GM12874 (cell line): Measurements from ENCODE around the gene POLL.

Source experiments
- TF ChIP-seq, protein P1 (sequence below): IDR thresholded peaks from 2 replicates; pipeline ENCODE4 v1.5.1; 2011; ENCODE audit warnings: low read depth, mild to moderate bottlenecking, control low read depth, low read length, moderate library complexity; ENCODE audit not compliant: insufficient read depth

Gene POLL

DNA sequence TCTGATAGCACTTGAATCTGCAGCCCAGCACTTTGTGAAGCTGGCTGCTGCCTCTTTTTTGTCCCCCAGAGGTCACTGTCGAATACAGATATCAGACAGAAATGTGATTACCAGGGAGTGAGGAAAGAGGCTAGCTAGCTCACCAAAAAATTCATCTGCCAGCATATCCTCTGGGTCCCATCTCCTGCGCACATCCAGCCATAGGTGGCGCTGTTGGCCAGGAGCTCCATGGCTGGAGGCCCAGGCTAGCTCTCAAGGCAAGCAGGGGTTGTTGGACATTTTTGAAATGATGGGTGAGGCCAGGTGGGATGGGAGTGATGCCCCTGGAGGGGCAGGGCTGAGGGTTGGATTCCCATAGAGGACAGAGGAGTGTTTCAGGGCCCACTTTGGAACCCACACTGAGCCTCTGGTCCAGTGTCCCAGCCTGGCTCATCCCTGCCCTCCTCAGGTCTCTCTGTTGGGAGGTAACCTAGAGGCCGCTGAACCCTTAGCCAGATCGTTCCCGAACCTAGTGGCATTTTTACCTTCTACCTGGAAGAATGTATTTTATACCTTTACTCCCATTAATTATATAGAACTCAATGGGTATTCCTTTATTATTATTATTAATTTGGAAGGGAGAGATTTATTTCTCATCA, 14.8 kb upstream of the POLL start:
- TF ChIP-seq, protein P1, sequence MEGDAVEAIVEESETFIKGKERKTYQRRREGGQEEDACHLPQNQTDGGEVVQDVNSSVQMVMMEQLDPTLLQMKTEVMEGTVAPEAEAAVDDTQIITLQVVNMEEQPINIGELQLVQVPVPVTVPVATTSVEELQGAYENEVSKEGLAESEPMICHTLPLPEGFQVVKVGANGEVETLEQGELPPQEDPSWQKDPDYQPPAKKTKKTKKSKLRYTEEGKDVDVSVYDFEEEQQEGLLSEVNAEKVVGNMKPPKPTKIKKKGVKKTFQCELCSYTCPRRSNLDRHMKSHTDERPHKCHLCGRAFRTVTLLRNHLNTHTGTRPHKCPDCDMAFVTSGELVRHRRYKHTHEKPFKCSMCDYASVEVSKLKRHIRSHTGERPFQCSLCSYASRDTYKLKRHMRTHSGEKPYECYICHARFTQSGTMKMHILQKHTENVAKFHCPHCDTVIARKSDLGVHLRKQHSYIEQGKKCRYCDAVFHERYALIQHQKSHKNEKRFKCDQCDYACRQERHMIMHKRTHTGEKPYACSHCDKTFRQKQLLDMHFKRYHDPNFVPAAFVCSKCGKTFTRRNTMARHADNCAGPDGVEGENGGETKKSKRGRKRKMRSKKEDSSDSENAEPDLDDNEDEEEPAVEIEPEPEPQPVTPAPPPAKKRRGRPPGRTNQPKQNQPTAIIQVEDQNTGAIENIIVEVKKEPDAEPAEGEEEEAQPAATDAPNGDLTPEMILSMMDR = peak; percentile 94

DNA sequence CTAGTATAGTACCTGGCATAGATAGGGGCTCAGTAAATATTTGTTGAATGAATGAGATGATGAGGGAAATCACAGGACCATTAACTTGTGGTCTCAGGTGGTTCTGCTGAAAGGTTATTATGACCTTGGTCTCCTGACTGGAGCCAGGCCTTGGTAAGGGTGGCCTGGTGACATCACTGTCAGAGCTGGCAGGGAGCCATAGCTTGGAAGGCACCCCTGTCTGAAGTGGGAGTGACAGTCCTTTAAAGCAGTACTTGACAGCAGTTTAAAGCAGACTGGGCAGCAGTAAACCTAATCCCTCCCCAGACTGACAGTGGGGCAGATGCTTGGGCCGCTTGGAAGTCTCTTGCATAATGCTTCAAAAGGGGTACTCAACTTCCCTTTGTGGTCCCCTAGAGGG, 13.5 kb upstream of the POLL start:
- TF ChIP-seq, protein P1 = no peak

DNA sequence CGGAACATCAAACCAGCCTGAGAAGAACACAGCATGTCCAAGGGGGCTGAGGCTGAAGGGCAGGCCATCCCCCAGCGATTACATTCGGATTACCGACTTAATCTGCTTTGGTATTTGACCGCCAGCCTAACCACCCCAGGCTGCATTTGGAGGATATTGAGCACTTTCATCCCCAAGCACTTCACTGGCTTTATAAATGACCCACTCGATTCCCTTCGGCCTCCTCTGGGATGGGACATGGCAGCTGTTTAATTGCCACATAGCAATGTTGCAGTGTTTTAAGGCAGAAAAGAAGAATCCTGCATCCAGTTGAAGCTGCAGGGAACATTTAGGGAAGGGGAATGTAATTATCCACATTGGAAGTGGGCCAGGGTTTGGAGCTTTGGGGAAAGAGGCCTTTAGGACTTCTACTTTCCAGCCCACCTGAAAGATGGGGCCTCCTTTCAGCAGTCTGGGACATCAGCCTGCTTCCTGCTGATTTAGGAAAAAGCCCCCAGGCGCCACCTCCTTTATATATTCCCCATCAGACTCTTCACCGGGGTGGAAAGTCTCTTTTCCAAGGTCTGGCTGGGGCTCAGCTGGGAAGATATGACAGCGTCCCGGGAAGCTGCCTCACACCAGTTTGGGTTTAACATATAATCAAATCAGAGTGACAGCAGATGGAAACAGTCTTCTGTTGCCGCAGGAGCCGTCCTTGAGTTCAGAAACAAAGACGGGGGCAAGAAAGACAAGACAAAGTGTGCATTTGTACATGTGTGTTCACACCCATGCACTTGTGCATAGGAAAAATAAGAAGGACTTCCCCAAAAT, 9.2 kb upstream of the POLL start:
- TF ChIP-seq, protein P1 = no peak

DNA sequence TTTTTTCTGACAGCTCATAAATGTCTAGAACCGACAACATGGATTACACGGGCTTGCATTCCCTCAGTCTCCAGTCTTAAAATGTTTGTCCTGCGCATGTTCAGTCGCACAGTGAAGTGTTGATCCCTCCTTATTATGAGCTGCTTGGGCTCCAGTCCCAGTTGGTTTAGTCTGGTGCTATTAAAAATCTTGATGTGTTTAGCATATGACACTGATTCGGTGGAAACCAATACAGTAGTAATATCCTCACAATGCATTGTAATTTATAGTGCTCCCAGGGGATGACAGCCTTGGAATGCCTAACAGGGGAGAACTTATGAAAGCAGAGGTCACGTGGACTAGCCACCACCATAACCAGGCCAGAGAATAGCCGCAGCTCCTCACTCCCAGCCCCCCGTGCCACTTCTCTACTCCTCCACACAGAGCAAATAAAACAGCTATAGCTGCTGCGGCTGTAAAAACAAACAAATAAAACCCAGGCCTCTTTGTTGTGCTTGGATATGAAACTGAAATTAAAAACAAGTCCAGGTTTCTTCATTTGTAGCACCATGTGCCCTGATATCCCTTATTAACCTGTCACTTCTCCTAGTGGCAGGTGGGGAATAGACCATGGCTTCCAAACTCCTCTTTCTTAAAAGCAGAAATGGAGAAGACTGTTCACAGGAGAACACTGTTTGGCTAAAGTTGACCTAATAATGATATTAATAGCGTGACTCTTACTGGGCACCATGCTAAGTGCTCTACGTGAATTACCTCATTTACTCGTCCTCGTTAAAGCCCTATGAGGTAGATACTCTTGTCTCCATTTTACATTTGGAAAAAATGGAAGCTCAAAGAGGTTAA, 7.8 kb upstream of the POLL start:
- TF ChIP-seq, protein P1 = no peak

DNA sequence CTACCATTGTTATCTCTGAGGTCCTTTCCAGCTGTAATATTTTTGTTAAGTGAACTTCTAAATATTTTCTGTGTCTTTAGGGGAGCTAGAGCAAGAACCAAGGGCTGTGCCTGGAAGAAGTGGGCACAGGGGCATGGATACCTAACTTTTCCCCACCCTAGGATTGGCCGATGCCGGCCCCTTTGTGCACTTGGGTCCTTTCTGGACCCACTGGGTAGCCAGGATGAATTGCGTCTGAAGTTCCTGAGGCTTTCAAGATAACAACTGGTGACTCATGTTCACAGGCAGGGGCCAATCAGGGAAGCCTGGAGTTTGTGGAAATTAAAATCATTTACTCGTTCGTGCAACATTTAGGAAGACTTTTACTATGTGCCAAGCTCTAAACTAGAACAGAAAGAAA, 822 bp upstream of the POLL start:
- TF ChIP-seq, protein P1 = no peak

DNA sequence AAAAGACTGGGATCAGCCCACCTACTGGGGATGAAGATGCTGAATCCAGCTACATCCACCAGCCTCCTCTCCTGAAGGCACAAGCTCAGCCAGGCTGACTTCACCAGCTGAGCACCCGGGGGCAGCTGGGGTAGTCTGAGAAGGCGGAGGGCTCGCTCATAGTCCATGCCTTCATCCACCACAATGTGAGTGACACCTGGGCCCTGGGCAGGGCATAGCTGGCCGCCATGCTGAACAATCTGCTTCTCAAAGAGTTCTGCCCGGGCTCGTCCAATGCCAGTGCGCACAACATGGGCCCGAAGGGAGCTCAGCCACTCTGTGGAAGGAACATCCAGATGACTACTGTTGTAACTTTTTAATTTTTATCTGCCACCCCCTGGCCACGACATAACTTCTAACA, 2.2 kb downstream of the POLL start:
- TF ChIP-seq, protein P1 = no peak
